HL-60 (cell line): Measurements from ENCODE around the gene BIK.

ENCODE experiments used
- DNase-seq, 2 experiments: peaks; one replicate each; pipeline ENCODE4 v3.0.0-alpha.2; 2010 to 2020; ENCODE audit warnings: low read depth in 1 of 2, low spot score in 1 of 2
- H3K27ac ChIP-seq: fragments of 250-450 bp; sonication (Bioruptor Pico); replicated peaks from 2 replicates; pipeline ENCODE4 v1.5.1; 2020; ENCODE audit warnings: mild to moderate bottlenecking, moderate library complexity
- H3K27me3 ChIP-seq: fragments of 250-450 bp; sonication (Bioruptor Pico); 2 replicates; pipeline ENCODE4 v1.5.1; 2021; ENCODE audit warnings: mild to moderate bottlenecking, moderate library complexity; ENCODE audit not compliant: insufficient read depth, poor library complexity, severe bottlenecking
- H3K4me3 ChIP-seq: replicated peaks from 2 replicates; pipeline ENCODE4 v1.5.1; 2011; ENCODE audit warnings: mild to moderate bottlenecking, control low read depth, low read length; ENCODE audit not compliant: insufficient read depth
- CTCF ChIP-seq: IDR thresholded peaks from one replicate; pipeline ENCODE4 v1.5.1; 2011; ENCODE audit warnings: low read length, control low read depth, inconsistent platforms; ENCODE audit not compliant: insufficient read depth
- GABPA ChIP-seq: IDR thresholded peaks from 2 replicates; pipeline ENCODE4 v1.6.1; 2012; ENCODE audit warnings: low read depth
- POLR2AphosphoS5 ChIP-seq: IDR thresholded peaks from 2 replicates; pipeline ENCODE4 v1.6.1; 2012; ENCODE audit warnings: low read depth
- SPI1 ChIP-seq: IDR thresholded peaks from 2 replicates; pipeline ENCODE4 v1.6.1; 2012; ENCODE audit warnings: low read depth, mild to moderate bottlenecking, borderline replicate concordance
- TF ChIP-seq, protein P1 (sequence below): IDR thresholded peaks from 2 replicates; pipeline ENCODE4 v1.6.1; 2012; ENCODE audit warnings: low read depth; ENCODE audit not compliant: insufficient replicate concordance

The BIK gene

DNA sequence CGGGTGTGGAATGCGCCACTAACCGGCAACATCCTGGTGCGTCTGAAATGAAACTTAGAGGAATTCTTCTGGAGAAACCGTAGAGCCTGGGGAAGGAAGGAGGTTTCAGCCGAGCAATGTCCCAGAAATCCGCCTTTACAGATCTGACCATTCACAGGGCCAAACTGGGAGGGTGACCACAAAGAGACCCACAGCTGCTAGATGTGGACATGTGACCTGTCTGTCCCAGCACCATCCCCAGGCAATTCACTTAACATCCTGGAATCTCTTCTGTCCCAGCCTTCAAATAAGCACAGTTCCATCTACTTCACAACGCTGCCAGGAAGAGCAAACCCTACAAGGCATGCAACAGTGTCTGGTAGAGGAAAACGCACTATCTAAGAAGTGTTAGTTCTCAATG lies 22.9 kb downstream of the BIK start:
- Histone ChIP-seq H3K27ac (no peak overlapping the region), H3K27me3 (no peaks in the 10 kb centered on the region), H3K4me3 (no peak overlapping the region)
- TF ChIP-seq POLR2AphosphoS5 (no peak), CTCF (no peak)
- DNase-seq, result no peak

- TF ChIP-seq CTCF, result no peak
- TF ChIP-seq, protein P1, sequence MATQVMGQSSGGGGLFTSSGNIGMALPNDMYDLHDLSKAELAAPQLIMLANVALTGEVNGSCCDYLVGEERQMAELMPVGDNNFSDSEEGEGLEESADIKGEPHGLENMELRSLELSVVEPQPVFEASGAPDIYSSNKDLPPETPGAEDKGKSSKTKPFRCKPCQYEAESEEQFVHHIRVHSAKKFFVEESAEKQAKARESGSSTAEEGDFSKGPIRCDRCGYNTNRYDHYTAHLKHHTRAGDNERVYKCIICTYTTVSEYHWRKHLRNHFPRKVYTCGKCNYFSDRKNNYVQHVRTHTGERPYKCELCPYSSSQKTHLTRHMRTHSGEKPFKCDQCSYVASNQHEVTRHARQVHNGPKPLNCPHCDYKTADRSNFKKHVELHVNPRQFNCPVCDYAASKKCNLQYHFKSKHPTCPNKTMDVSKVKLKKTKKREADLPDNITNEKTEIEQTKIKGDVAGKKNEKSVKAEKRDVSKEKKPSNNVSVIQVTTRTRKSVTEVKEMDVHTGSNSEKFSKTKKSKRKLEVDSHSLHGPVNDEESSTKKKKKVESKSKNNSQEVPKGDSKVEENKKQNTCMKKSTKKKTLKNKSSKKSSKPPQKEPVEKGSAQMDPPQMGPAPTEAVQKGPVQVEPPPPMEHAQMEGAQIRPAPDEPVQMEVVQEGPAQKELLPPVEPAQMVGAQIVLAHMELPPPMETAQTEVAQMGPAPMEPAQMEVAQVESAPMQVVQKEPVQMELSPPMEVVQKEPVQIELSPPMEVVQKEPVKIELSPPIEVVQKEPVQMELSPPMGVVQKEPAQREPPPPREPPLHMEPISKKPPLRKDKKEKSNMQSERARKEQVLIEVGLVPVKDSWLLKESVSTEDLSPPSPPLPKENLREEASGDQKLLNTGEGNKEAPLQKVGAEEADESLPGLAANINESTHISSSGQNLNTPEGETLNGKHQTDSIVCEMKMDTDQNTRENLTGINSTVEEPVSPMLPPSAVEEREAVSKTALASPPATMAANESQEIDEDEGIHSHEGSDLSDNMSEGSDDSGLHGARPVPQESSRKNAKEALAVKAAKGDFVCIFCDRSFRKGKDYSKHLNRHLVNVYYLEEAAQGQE, result no peak
- TF ChIP-seq SPI1, result no peak
- no peak for TF ChIP-seq GABPA
- no peak for TF ChIP-seq POLR2AphosphoS5
- DNase-seq, result no peak
- no peaks in the 10 kb centered on the region for H3K27me3 ChIP-seq
- no peak overlapping the region for H3K4me3 ChIP-seq
- H3K27ac ChIP-seq, result no peak overlapping the region
These were observed 24.0 kb downstream of the BIK start for GRCh38 chr22:43134553-43134952.

- TF ChIP-seq, protein P1, result no peak
- H3K27ac ChIP-seq, result no peak overlapping the region
These were observed 25.0 kb downstream of the BIK start for GRCh38 chr22:43135565-43135964.

GRCh38 chr22:43136255-43136654 lies 25.7 kb downstream of the BIK start:
- Histone ChIP-seq H3K27ac (peak overlapping the region; percentile 57), H3K27me3 (no peaks in the 10 kb centered on the region), H3K4me3 (no peak overlapping the region)
- no peak for DNase-seq
- TF ChIP-seq GABPA (no peak), CTCF (peak; percentile 61), SPI1 (peak; percentile 14; the same call in 1 of the 2 replicates)

More at GRCh38 chr22:43135565-43135964, 25.0 kb downstream of the BIK start:
- Histone ChIP-seq H3K4me3 (no peak overlapping the region), H3K27me3 (no peaks in the 10 kb centered on the region)
- DNase-seq, result no peak
